ENCODE measurements around the gene FSIP1.
"Not testable (repeated sequence)": the region's sequence is repeated elsewhere in the genome, so short reads cannot be mapped to it uniquely, and the experiment has no call there.

The FSIP1 gene

GRCh38 chr15:39782441-39783138, at the start of gene FSIP1:
TSS of gene FSIP1 (minus strand) at chr15:39782841. CDS start at chr15:39776524, 6,317 bp downstream.
- DNase-seq (ENCODE audit: low spot score) = peak; percentile 81

GRCh38 chr15:39830166-39830565, 47.5 kb upstream of the FSIP1 start:
- DNase-seq (ENCODE audit: low spot score) = no peak

- DNase-seq (ENCODE audit: low spot score) = no peak
Measured at GRCh38 chr15:39828374-39828931, 45.8 kb upstream of the FSIP1 start.

- DNase-seq (ENCODE audit: low spot score) = no peak
Measured at GRCh38 chr15:39826975-39827374, 44.3 kb upstream of the FSIP1 start.

- DNase-seq (ENCODE audit: low spot score) = no peak
Measured at GRCh38 chr15:39823634-39824033, 41.0 kb upstream of the FSIP1 start.

- DNase-seq (ENCODE audit: low spot score) = no peak
Measured at GRCh38 chr15:39820050-39820602, 37.5 kb upstream of the FSIP1 start.

- no peak for DNase-seq (ENCODE audit: low spot score)
Measured at GRCh38 chr15:39819533-39819932, 36.9 kb upstream of the FSIP1 start.

- DNase-seq (ENCODE audit: low spot score) = no peak
Measured at GRCh38 chr15:39817892-39818291, 35.3 kb upstream of the FSIP1 start.

GRCh38 chr15:39814489-39814888, 31.8 kb upstream of the FSIP1 start:
- DNase-seq (ENCODE audit: low spot score) = no peak

- not testable (repeated sequence) for DNase-seq (ENCODE audit: low spot score)
Measured at GRCh38 chr15:39812651-39813050, 30.0 kb upstream of the FSIP1 start.

- DNase-seq (ENCODE audit: low spot score) = no peak
Measured at GRCh38 chr15:39808909-39809308, 26.3 kb upstream of the FSIP1 start.

GRCh38 chr15:39807791-39808190, 25.1 kb upstream of the FSIP1 start:
- no peak for DNase-seq (ENCODE audit: low spot score)

- peak; percentile 13 for DNase-seq (ENCODE audit: low spot score)
Measured at GRCh38 chr15:39804026-39804425, 21.4 kb upstream of the FSIP1 start.

GRCh38 chr15:39803016-39803415, 20.4 kb upstream of the FSIP1 start:
- no peak for DNase-seq (ENCODE audit: low spot score)

- DNase-seq (ENCODE audit: low spot score) = no peak
Measured at GRCh38 chr15:39801641-39802309, 19.1 kb upstream of the FSIP1 start.

GRCh38 chr15:39799552-39800011, 16.9 kb upstream of the FSIP1 start:
- no peak for DNase-seq (ENCODE audit: low spot score)

GRCh38 chr15:39798382-39798781, 15.7 kb upstream of the FSIP1 start:
- no peak for DNase-seq (ENCODE audit: low spot score)

- no peak for DNase-seq (ENCODE audit: low spot score)
Measured at GRCh38 chr15:39797407-39797806, 14.8 kb upstream of the FSIP1 start.

- no peak for DNase-seq (ENCODE audit: low spot score)
Measured at GRCh38 chr15:39796601-39797000, 14.0 kb upstream of the FSIP1 start.

GRCh38 chr15:39795486-39795885, 12.8 kb upstream of the FSIP1 start:
- no peak for DNase-seq (ENCODE audit: low spot score)

- DNase-seq (ENCODE audit: low spot score) = no peak
Measured at GRCh38 chr15:39794954-39795353, 12.3 kb upstream of the FSIP1 start.

- DNase-seq (ENCODE audit: low spot score) = no peak
Measured at GRCh38 chr15:39793923-39794322, 11.3 kb upstream of the FSIP1 start.

- no peak for DNase-seq (ENCODE audit: low spot score)
Measured at GRCh38 chr15:39792844-39793335, 10.2 kb upstream of the FSIP1 start.

All from HuH-7.5 (cell line).